ENCODE measurements around the gene USP6NL.
A peak's percentile ranks its signal among the peaks of the same experiment; 100 is the strongest.

USP6NL gene

DNA sequence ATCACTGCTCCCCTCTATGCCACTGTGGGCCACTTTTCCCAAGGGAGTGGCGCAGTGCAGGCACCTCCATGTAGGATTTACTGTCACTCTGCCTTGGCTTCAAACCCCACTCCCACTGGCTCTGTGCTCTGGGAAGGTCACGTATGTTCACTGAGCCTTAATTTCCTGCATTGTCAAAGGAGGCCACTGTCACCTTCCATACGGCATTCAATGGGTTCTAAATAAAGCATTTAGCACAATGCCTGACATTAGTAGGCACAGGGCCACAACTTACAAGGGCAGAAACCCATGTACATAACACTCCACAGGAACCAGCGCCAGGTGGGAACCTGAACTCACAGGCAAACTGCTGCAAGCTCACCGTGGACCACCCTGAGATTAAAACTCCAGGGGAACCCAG, 196.4 kb downstream of the USP6NL start:
- Histone ChIP-seq H4K20me1 (ENCODE audit: insufficient read depth) (no peaks in the 10 kb centered on the region), H3K4me2 (no peak overlapping the region)

DNA sequence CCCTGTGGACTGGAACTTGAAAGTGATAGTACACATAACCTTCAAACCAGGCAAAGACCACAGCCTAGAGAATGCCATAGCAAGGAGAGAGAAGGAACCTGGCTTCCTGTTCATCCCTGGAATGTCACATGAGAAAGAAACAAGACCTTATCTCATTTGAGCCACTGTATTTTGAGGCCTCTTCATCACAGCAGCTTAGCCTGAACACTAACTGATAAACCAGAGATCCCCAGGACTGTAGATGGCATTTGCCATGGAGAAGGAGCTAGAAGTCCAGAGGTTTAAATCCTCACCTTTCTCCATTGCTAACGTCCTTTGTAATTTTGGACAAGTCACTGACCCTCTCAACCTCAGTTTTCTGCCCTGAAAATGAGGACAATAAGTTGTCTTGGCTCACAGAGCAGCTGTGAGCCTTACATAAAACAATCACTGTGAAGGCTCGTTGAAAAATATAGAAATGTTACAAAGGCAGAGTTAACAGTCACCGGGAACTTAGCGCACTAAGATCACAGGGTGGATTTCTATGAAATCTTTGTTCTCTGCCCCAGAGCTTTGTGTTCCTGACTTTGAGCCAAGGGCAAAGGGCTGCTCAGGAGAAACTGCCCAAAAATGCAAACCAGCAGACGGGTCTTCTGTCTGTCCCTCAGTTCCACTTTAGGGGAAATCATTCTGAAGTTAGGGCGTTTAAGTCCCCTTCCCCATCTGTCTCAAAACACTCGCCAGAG, 197.0 kb downstream of the USP6NL start:
- no peaks in the 10 kb centered on the region for H4K20me1 ChIP-seq (ENCODE audit: insufficient read depth)
- H2AFZ ChIP-seq (ENCODE audit: low read depth) = no peak overlapping the region
- H3K9ac ChIP-seq = no peak overlapping the region
- no peak overlapping the region for H3K27ac ChIP-seq
- H3K4me3 ChIP-seq (IDR thresholded peaks at IDR 0.05; ENCODE audit: insufficient read depth, low read depth, low read length) = no peak overlapping the region
- no peaks in the 10 kb centered on the region for H3K79me2 ChIP-seq (ENCODE audit: insufficient read depth, low read depth)
- H3K27me3 ChIP-seq (ENCODE audit: insufficient read depth, low read depth) = no peaks in the 10 kb centered on the region
- TF ChIP-seq, protein P1, sequence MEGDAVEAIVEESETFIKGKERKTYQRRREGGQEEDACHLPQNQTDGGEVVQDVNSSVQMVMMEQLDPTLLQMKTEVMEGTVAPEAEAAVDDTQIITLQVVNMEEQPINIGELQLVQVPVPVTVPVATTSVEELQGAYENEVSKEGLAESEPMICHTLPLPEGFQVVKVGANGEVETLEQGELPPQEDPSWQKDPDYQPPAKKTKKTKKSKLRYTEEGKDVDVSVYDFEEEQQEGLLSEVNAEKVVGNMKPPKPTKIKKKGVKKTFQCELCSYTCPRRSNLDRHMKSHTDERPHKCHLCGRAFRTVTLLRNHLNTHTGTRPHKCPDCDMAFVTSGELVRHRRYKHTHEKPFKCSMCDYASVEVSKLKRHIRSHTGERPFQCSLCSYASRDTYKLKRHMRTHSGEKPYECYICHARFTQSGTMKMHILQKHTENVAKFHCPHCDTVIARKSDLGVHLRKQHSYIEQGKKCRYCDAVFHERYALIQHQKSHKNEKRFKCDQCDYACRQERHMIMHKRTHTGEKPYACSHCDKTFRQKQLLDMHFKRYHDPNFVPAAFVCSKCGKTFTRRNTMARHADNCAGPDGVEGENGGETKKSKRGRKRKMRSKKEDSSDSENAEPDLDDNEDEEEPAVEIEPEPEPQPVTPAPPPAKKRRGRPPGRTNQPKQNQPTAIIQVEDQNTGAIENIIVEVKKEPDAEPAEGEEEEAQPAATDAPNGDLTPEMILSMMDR (conservative IDR thresholded peaks at IDR 0.05; ENCODE audit: low read depth, low read length) = no peak
- H3K4me2 ChIP-seq = no peak overlapping the region
- H3K36me3 ChIP-seq (ENCODE audit: insufficient read depth) = no peaks in the 10 kb centered on the region
- no peaks in the 10 kb centered on the region for H3K4me1 ChIP-seq (ENCODE audit: low read depth, poor library complexity, severe bottlenecking)

More for the DNA sequence above, 196.4 kb downstream of the USP6NL start:
- TF ChIP-seq, protein P1 (conservative IDR thresholded peaks at IDR 0.05; ENCODE audit: low read depth, low read length) = no peak
- Histone ChIP-seq H3K27ac (no peak overlapping the region), H3K4me1 (ENCODE audit: low read depth, poor library complexity, severe bottlenecking) (no peaks in the 10 kb centered on the region), H3K9ac (no peak overlapping the region), H3K4me3 (IDR thresholded peaks at IDR 0.05; ENCODE audit: insufficient read depth, low read depth, low read length) (no peak overlapping the region), H2AFZ (ENCODE audit: low read depth) (no peak overlapping the region), H3K79me2 (ENCODE audit: insufficient read depth, low read depth) (no peaks in the 10 kb centered on the region), H3K36me3 (ENCODE audit: insufficient read depth) (no peaks in the 10 kb centered on the region), H3K27me3 (ENCODE audit: insufficient read depth, low read depth) (no peaks in the 10 kb centered on the region)

DNA sequence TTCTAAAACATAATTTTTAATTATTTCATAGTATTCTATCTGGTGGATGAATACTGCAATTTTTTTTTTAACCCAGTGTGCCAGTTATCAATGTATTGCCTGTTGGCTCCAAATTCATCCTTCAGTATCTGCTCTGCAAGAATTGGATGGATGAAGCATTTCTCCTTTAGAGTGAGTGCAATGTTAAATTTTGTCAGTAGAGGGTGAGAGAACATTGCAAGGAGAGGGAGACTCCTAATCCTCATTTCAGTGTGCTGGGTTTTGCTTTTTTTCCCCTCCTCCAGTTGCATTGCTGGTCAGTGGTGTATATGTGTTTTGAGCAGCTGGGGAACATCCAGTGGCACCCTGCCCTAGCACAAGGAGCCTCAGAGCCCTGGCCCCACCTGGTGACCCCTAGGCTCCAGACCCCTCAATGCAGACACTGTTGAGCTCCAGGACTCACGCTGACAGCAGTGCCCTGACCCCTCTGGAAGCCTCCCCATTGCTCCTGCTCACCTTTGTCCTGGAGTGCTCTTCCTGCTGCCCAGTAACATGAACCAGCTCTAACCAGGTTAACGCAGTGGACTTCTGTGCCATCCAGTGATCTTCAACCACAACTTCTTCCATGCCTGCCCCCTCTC, 199.4 kb downstream of the USP6NL start:
- Histone ChIP-seq H3K4me1 (ENCODE audit: low read depth, poor library complexity, severe bottlenecking) (no peaks in the 10 kb centered on the region), H3K4me3 (IDR thresholded peaks at IDR 0.05; ENCODE audit: insufficient read depth, low read depth, low read length) (no peak overlapping the region), H3K79me2 (ENCODE audit: insufficient read depth, low read depth) (no peaks in the 10 kb centered on the region), H3K27me3 (ENCODE audit: insufficient read depth, low read depth) (no peaks in the 10 kb centered on the region), H3K4me2 (no peak overlapping the region), H3K9ac (no peak overlapping the region), H3K27ac (no peak overlapping the region), H3K36me3 (ENCODE audit: insufficient read depth) (no peaks in the 10 kb centered on the region), H2AFZ (ENCODE audit: low read depth) (no peak overlapping the region), H4K20me1 (ENCODE audit: insufficient read depth) (no peaks in the 10 kb centered on the region)
- TF ChIP-seq, protein P1 (conservative IDR thresholded peaks at IDR 0.05; ENCODE audit: low read depth, low read length) = peak; percentile 17; the same call in 1 of the 2 replicates

DNA sequence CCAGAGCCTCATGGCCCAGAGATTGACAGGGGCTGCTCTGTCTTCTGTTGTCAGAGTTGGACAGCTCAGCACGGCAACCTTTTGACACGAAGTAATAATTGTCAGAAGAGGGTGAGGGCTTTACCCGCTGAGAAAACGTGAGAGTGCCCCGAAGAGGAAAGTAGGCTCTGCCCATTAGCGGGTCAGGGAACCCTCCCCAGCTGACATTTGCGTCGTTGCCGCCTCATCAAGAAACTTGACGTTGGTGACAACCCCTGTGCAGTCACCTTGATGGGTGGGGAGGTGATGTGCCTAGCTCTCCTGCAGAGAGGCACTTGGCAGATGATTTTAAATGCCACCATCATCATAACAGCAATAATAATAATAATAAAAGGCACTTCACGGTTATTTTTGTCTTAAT, 202.1 kb downstream of the USP6NL start:
- Histone ChIP-seq H3K4me3 (IDR thresholded peaks at IDR 0.05; ENCODE audit: insufficient read depth, low read depth, low read length) (no peak overlapping the region), H3K4me2 (no peak overlapping the region), H3K4me1 (ENCODE audit: low read depth, poor library complexity, severe bottlenecking) (no peaks in the 10 kb centered on the region), H3K36me3 (ENCODE audit: insufficient read depth) (no peaks in the 10 kb centered on the region), H3K27me3 (ENCODE audit: insufficient read depth, low read depth) (no peaks in the 10 kb centered on the region), H3K9ac (no peak overlapping the region), H3K79me2 (ENCODE audit: insufficient read depth, low read depth) (no peaks in the 10 kb centered on the region), H2AFZ (ENCODE audit: low read depth) (no peak overlapping the region), H3K27ac (no peak overlapping the region), H4K20me1 (ENCODE audit: insufficient read depth) (no peaks in the 10 kb centered on the region)
- TF ChIP-seq, protein P1 (conservative IDR thresholded peaks at IDR 0.05; ENCODE audit: low read depth, low read length) = no peak

All from KMS-11 (cell line).